HG03469 (cell line): ENCODE measurements around the gene FBXL14.

Experiments used
- ATAC-seq: cut with Tn5 transposase; IDR thresholded peaks from one replicate; pipeline ENCODE4 v1.9.1; 2021; ENCODE audit warnings: mild to moderate bottlenecking, moderate library complexity, moderate number of reproducible peaks; ENCODE audit not compliant: unreplicated experiment

Gene FBXL14

GRCh38 chr12:1517734-1518525 is 76.5 kb downstream of the FBXL14 start:
- no peak for ATAC-seq

GRCh38 chr12:1517007-1517406 is 77.4 kb downstream of the FBXL14 start:
- ATAC-seq: no peak
